K562 (cell line): ENCODE data around the gene THOP1. TPM values are rescaled to one million over a fixed set of nuclear protein-coding genes. Genes with fewer than 3 reads are reported as not detected.
A peak's percentile ranks its signal among the peaks of the same experiment; 100 is the strongest.

ENCODE experiments used
- ATAC-seq: fragments of 200-7000 bp; cut with Tn5 transposase; 3 replicates; pipeline ENCODE4 v1.9.1; 2020; ENCODE audit warnings: moderate library complexity
- BruUV-seq: library from RNA; stranded (reverse); fragments of 400-500 nt; replicated peaks from 2 replicates; lab custom pipeline; 2021; lab: Mats Ljungman, UMichigan
- CTCF ChIA-PET: fragments of 300-600 bp; formaldehyde crosslinking; extraction: SDS; loops from one replicate; lab custom pipeline; 2021; ENCODE audit warnings: low intra/inter-chr PET ratio; lab: Yijun Ruan, JAX
- POLR2A ChIA-PET: fragments of 300-600, 350-650 bp; sonication (Branson Sonifier 250); formaldehyde crosslinking; extraction: SDS; loops from one replicate; lab custom pipeline; 2021; ENCODE audit warnings: antibody characterized with exemption, inconsistent platforms; lab: Yijun Ruan, JAX
- DNase-seq, 4 experiments: peaks; one replicate each; pipeline versions ENCODE4 v3.0.0 to v3.0.0-alpha.2; 2011 to 2018; ENCODE audit warnings: low spot score in 3 of 4, mixed read lengths in 3 of 4; ENCODE audit errors: extremely low read depth in 1 of 4
- FAIRE-seq: peaks from 2 replicates; lab custom pipeline; 2011; peaks lifted over from hg19 to GRCh38; lab: Jason Lieb, UNC
- H2AFZ ChIP-seq: 2 replicates; pipeline ENCODE4 v1.6.0; 2011; ENCODE audit warnings: low read depth, low read length, control low read depth, inconsistent platforms
- H3K27ac ChIP-seq: fragments of 200-600 bp; 3 replicates; pipeline ENCODE4 v1.8.0; 2011; ENCODE audit warnings: low read depth, mild to moderate bottlenecking, control low read depth, inconsistent platforms, low read length, moderate library complexity, mixed read lengths; ENCODE audit errors: extremely low read depth
- H3K27me3 ChIP-seq, 2 experiments: fragments of 300-600 bp in 1 of 2; 2 replicates in 1 of 2; 3 replicates in 1 of 2; pipeline versions ENCODE4 v1.6.0 to v1.8.0; 2011; ENCODE audit warnings: inconsistent platforms in 2 of 2, low read length in 2 of 2, mild to moderate bottlenecking in 1 of 2, mixed read lengths in 1 of 2, moderate library complexity in 1 of 2; ENCODE audit not compliant: control insufficient read depth in 2 of 2, insufficient read depth in 2 of 2
- H3K36me3 ChIP-seq: fragments of 300-600 bp; 3 replicates; pipeline ENCODE4 v1.8.0; 2011; ENCODE audit warnings: mild to moderate bottlenecking, low read length, inconsistent platforms; ENCODE audit not compliant: control insufficient read depth, insufficient read depth
- H3K4me1 ChIP-seq, 2 experiments: fragments of 200-600 bp in 1 of 2; replicated peaks in 1 of 2; 2 replicates in 1 of 2; 3 replicates in 1 of 2; pipeline versions ENCODE4 v1.5.1 to v1.8.0; 2011; ENCODE audit warnings: inconsistent platforms in 2 of 2, low read length in 2 of 2, mild to moderate bottlenecking in 1 of 2, mixed read lengths in 1 of 2, moderate library complexity in 1 of 2; ENCODE audit not compliant: control insufficient read depth in 2 of 2, insufficient read depth in 2 of 2
- H3K4me2 ChIP-seq: 2 replicates; pipeline ENCODE4 v1.6.1; 2011; ENCODE audit warnings: low read length, control low read depth, inconsistent platforms, mixed read lengths; ENCODE audit not compliant: insufficient read depth
- H3K4me3 ChIP-seq: fragments of 200-600 bp; sonication (generic), shearing (Covaris generic); 2 replicates; pipeline ENCODE4 v1.5.1; 2016; ENCODE audit warnings: control low read depth, inconsistent platforms
- H3K79me2 ChIP-seq: fragments of 200-600 bp; 3 replicates; pipeline ENCODE4 v1.8.0; 2011; ENCODE audit warnings: low read length, inconsistent platforms; ENCODE audit not compliant: control insufficient read depth, insufficient read depth
- H3K9ac ChIP-seq, 2 experiments: 2 replicates each; pipeline versions ENCODE4 v1.6.0 to v1.6.1; 2011; ENCODE audit warnings: low read depth in 2 of 2, low read length in 2 of 2, control low read depth in 1 of 2, inconsistent platforms in 1 of 2, mild to moderate bottlenecking in 1 of 2, mixed read lengths in 1 of 2; ENCODE audit not compliant: insufficient read depth in 1 of 2
- H3K9me1 ChIP-seq: one replicate; pipeline ENCODE4 v1.6.0; 2011; ENCODE audit warnings: inconsistent platforms, mild to moderate bottlenecking, low read length, moderate library complexity; ENCODE audit not compliant: control insufficient read depth, insufficient read depth
- H3K9me3 ChIP-seq: replicated peaks from 2 replicates; pipeline ENCODE4 v1.5.1; 2011; ENCODE audit warnings: low read depth, low read length, inconsistent platforms; ENCODE audit not compliant: control insufficient read depth, insufficient read depth
- H4K20me1 ChIP-seq: replicated peaks from 2 replicates; pipeline ENCODE4 v1.6.1; 2011; ENCODE audit warnings: low read length, inconsistent platforms, mixed read lengths; ENCODE audit not compliant: control insufficient read depth, insufficient read depth
- PPARD ChIP-seq: fragments of 250-450 bp; sonication (Bioruptor Pico); IDR thresholded peaks from 2 replicates; pipeline ENCODE4 v1.8.0; 2022; ENCODE audit warnings: inconsistent platforms, mild to moderate bottlenecking, moderate library complexity
- ZBTB33 ChIP-seq: sonication (generic); formaldehyde crosslinking; IDR thresholded peaks from 2 replicates; pipeline ENCODE4 v1.8.1; 2023; ENCODE audit warnings: mild to moderate bottlenecking, missing genetic modification reagents
- WGBS: fragments of 100-300 bp; shearing (Covaris generic); methylation state at CpG from one replicate; pipeline ENCODE4 v1.1.6; 2016; ENCODE audit warnings: low coverage, mixed read lengths; ENCODE audit not compliant: insufficient coverage; ENCODE audit errors: missing lambda C conversion rate; 5-methylcytosine and 5-hydroxymethylcytosine counted together
- in situ Hi-C: fragments of 300-500 bp; cut with MboI; formaldehyde crosslinking; loops from 4 replicates; pipeline ENCODE4 v1.15.0; 2018; ENCODE audit warnings: inconsistent platforms, mixed read lengths
- intact Hi-C: fragments of 100-400 bp; cut with micrococcal nuclease; formaldehyde crosslinking; loops from 2 replicates; pipeline ENCODE4 v1.14.2; 2022
- polyA plus RNA-seq, 8 experiments: library from polyadenylated mRNA; depleted of rRNA in 4 of 8; stranded (reverse) in 5 of 8; unstranded in 3 of 8; fragments of >200 nt; fragmentation: Nextera tagmentation in 2 of 8; fragmentation: Illumina TruSeq in 1 of 8; extraction: Ambion mirVana in 2 of 8; extraction: Trizol in 1 of 8; gene quantifications; 2 replicates each; pipeline versions ENCODE4 v1.2.1 to v1.2.3, GENCODE V29; 2011 to 2014; ENCODE audit warnings: inconsistent platforms in 1 of 8, missing spikeins in 1 of 8
- total RNA-seq, 7 experiments: library from RNA; depleted of rRNA in 6 of 7; stranded (reverse); fragments of >200 nt in 6 of 7; fragmentation: Illumina TruSeq in 2 of 7; extraction: Trizol in 2 of 7; gene quantifications; 2 replicates each; pipeline versions ENCODE4 v1.2.1 to v1.2.3, GENCODE V29; 2011 to 2021; ENCODE audit warnings: low replicate concordance in 1 of 7

THOP1 gene
- total and polyA plus RNA-seq, 9 of the 15 experiments (the other 6 are each of a cell fraction or from before 2014, with no cell fraction given): 1.3 to 255 (median 96.1) TPM

DNA sequence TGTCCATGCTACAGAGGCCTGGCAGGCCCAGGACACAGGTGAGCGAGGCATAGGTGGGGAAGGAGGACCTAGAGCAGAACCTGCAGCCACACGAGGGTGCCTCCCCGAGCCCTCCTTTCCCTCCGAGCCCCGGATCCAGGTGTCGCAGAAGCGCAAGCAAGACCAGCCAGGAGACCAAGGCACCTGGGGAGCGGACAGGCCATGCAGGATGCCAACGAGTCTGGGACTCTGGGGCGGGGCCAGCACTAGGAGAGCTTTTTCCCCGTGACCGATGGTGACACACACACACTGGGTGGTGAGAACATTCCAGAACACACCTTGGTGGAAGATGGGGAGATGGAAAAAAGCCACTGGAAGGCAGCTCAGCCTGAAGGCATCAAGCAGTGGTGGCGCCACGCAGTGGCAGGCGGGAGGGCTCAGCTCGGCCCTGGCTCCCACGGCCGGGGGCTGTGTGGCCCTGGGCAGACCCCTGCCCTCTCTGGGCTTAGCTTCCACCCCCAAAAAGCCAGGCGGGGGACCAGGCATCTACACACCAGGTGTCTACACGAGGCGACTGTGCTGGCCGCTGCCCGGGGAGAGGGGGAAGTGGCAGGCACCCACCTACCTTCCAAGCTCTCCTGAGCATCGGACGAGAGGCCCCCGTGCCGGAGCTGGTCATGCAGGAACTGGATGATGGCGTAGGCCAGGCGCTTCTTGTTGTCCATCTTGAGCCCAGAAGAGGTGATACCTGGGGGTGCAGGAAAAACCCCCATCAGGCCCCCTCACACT, 16.8 kb upstream of the THOP1 start:
- FAIRE-seq: no peak
- H3K27me3 ChIP-seq: no peaks in the 10 kb centered on the region
- peaks cover 45% of the 10 kb centered on the region for H3K79me2 ChIP-seq
- peaks cover 22% of the 10 kb centered on the region for H4K20me1 ChIP-seq
- peak overlapping the region in 1 of 2 experiments; percentile 28; a peak in 1 of 4 replicates for H3K9ac ChIP-seq
- BruUV-seq: no TSS peak
- in situ Hi-C loops: no loop called here
- no peak overlapping the region for H2AFZ ChIP-seq
- peaks cover 0 to 39% of the 10 kb centered on the region in 2 experiments; a peak in 2 of 5 replicates for H3K4me1 ChIP-seq
- WGBS: 97% methylated on average over 23 of the region's 29 CpGs
- DNase-seq: no peak
- peaks cover 80% of the 10 kb centered on the region; the same call in 2 of the 3 replicates for H3K36me3 ChIP-seq
- no peaks in the 10 kb centered on the region for H3K9me1 ChIP-seq
- no peaks in the 10 kb centered on the region for H3K9me3 ChIP-seq
- no peak overlapping the region for H3K4me3 ChIP-seq
- no peak for ATAC-seq
- intact Hi-C loops: no loop called here
- POLR2A ChIA-PET: interaction anchor here (0.7 to 2.6 kb wide), 2 partner anchors 12 to 31 kb away, joined by 3 to 12 read pairs; no protein-coding TSS in a partner anchor
- no peak overlapping the region for H3K4me2 ChIP-seq
- no peak overlapping the region for H3K27ac ChIP-seq
- CTCF ChIA-PET: no interaction called here
- TF ChIP-seq ZBTB33 (CRISPR knock-in tag): 0 out of 2 replicates have a peak, but pooled peaks have one; percentile 35
- TF ChIP-seq PPARD (CRISPR knock-in tag): no peak
- TF ChIP-seq, all 486 proteins: peak for 1
